PFSK-1 (cell line): ENCODE measurements around the gene KCNIP1.

Source experiments
- FOXP2 ChIP-seq: optimal IDR thresholded peaks from 2 replicates; pipeline ENCODE3; 2011; ENCODE audit warnings: borderline replicate concordance, control low read depth, inconsistent platforms; ENCODE audit not compliant: insufficient read depth; ENCODE audit errors: extremely low read length, extremely low read depth
- POLR2AphosphoS5 ChIP-seq: IDR thresholded peaks from 2 replicates; pipeline ENCODE4 v1.6.1; 2012; ENCODE audit warnings: low read depth, mild to moderate bottlenecking, control low read depth, low read length, moderate library complexity
- REST ChIP-seq, 2 experiments: IDR thresholded peaks; 2 replicates each; pipeline versions ENCODE4 v1.6.1 to v1.8.0; 2011 to 2012; ENCODE audit warnings: low read depth in 2 of 2, low read length in 2 of 2, control low read depth in 1 of 2, inconsistent platforms in 1 of 2, mild to moderate bottlenecking in 1 of 2, moderate library complexity in 1 of 2; ENCODE audit not compliant: insufficient read depth in 1 of 2
- SIN3A ChIP-seq: IDR thresholded peaks from 2 replicates; pipeline ENCODE4 v1.6.1; 2012; ENCODE audit warnings: mild to moderate bottlenecking, low read length, moderate library complexity, borderline replicate concordance; ENCODE audit not compliant: insufficient read depth
- TAF1 ChIP-seq: IDR thresholded peaks from 2 replicates; pipeline ENCODE4 v1.6.1; 2012; ENCODE audit warnings: low read length, control low read depth, borderline replicate concordance; ENCODE audit not compliant: insufficient read depth

KCNIP1 gene

GRCh38 chr5:170554521-170555267, 50.9 kb downstream of the KCNIP1 start:
- TF ChIP-seq TAF1 = no peak
- no peak for TF ChIP-seq SIN3A
- no peak for TF ChIP-seq REST (IDR thresholded peaks at IDR 0.05; ENCODE audit: insufficient read depth in 1 of 2, low read depth in 2 of 2, low read length in 2 of 2)
- TF ChIP-seq FOXP2 = no peak
- TF ChIP-seq POLR2AphosphoS5 = no peak

- no peak for TF ChIP-seq SIN3A
- TF ChIP-seq POLR2AphosphoS5 = no peak
Measured at GRCh38 chr5:170557314-170557713, 53.5 kb downstream of the KCNIP1 start.

GRCh38 chr5:170559296-170559695, 55.5 kb downstream of the KCNIP1 start:
- TF ChIP-seq SIN3A (no peak), REST (IDR thresholded peaks at IDR 0.05; ENCODE audit: insufficient read depth in 1 of 2, low read depth in 2 of 2, low read length in 2 of 2) (no peak), FOXP2 (no peak), POLR2AphosphoS5 (no peak), TAF1 (no peak)

DNA sequence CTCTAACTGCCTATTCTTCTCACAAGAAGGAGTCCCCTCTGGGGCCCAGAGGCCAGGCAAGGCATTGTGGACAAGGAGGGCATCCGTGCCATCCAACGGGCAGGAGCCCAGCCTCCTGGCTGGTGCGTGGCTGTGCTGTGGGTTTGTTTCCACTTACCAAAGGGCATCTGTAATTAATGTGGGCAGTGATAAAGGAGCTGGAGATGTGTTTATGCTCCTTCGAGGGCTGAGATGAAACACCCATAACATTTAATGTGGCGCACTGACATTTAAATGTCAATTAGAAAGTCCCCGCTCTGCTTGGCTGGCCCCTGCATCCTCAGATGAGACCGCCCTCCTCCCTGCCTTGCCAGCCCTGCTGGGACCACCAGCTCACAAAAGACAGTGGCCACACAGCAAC, 57.1 kb downstream of the KCNIP1 start:
- TF ChIP-seq TAF1 (no peak), POLR2AphosphoS5 (no peak), SIN3A (no peak), REST (IDR thresholded peaks at IDR 0.05; ENCODE audit: insufficient read depth in 1 of 2, low read depth in 2 of 2, low read length in 2 of 2) (no peak), FOXP2 (no peak)

DNA sequence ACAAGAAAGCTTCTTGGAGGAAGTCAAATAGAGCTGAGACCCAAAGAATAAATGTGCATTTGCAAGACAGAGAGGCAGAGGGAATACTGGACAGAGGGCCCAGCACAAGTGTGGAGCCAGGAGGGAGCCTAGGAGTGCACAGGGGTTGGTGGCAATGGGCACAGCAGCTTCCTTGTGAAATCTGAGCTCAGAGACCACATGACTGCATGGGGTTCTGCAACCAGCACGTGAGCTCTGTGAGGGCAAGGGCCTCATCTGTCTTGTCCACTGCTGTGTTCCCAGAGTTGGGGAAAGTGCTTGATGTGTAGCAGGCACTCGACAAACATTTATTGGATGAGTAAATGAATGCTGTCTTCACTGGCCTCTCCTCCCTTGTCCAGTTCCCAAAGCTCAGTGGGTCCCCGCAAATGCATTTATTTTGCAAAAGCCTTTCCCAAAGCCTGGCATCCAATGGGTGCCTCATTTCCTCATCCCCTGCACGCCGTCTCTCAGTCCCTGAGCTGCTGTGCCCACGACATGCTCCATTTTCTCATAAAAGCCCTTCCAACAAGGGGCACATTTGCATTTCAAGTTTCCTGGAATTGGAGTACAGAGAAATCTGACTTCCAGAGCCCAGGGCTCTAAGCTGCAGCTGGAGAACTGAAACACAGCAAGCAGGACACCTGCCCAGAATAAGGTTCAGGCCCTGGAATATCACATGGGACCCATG, 58.5 kb downstream of the KCNIP1 start:
- no peak for TF ChIP-seq REST (IDR thresholded peaks at IDR 0.05; ENCODE audit: insufficient read depth in 1 of 2, low read depth in 2 of 2, low read length in 2 of 2)
- no peak for TF ChIP-seq SIN3A
- TF ChIP-seq POLR2AphosphoS5 = no peak
- TF ChIP-seq TAF1 = no peak
- no peak for TF ChIP-seq FOXP2
